Uterus (tissue), 2 donors: ENCODE data around the gene OR11H6.

ENCODE experiments used
- CTCF ChIP-seq, 4 experiments: fragments of 200-600 bp in 2 of 4; fragments of 450-650 bp in 2 of 4; sonication (generic) in 2 of 4; IDR thresholded peaks; one replicate each; pipeline ENCODE4 v1.5.1; 2016 to 2019; ENCODE audit warnings: antibody characterized with exemption in 4 of 4, mild to moderate bottlenecking in 2 of 4, moderate library complexity in 1 of 4
- POLR2A ChIP-seq, 2 donors: fragments of 450-650 bp; IDR thresholded peaks; one replicate each; pipeline ENCODE4 v1.6.1; 2016; ENCODE audit warnings: antibody characterized with exemption in 2 of 2, mild to moderate bottlenecking in 1 of 2, moderate library complexity in 1 of 2

GRCh38 chr14:20262642-20263128, 39.2 kb downstream of the OR11H6 start:
- no peak for TF ChIP-seq CTCF (IDR thresholded peaks at IDR 0.05)
- TF ChIP-seq POLR2A (IDR thresholded peaks at IDR 0.05) = no peak
